ENCODE results near the gene SCAMP1. TPM values are rescaled to one million over a fixed set of nuclear protein-coding genes. Genes with fewer than 3 reads are reported as not detected.

The SCAMP1 gene
- total RNA-seq, 1 experiment from 2014 or later, result 26.4 TPM

DNA sequence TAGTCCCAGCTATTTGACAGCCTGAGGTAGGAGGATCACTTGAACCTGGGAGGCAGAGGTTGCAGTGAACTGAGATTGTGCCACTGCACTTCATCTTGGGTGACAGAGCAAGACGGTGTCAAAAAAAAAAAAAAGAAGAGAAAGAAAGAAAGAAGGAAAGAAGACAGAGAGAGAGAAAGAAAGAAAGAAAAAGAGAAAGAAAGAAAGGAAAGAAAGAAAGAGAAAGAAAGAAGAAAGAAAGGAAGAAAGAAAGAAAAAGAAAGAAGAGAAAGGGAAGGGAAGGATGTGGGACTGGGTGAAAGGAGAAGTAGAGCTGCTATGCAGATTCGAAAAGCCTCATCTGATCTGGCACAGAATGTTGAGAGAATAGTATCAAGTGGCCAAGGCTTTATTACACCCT lies 23.7 kb upstream of the SCAMP1 start:
- no peaks in the 10 kb centered on the region for H3K9me2 ChIP-seq (replicated peaks; ENCODE audit: low read length)
- H3K9ac ChIP-seq (ENCODE audit: low read length), result no peak overlapping the region
- no peak for ATAC-seq
- no peak overlapping the region for H3K4me2 ChIP-seq (ENCODE audit: low read length)
- no peak for DNase-seq
- no peaks in the 10 kb centered on the region; the same call in 1 of the 2 replicates for H3K36me3 ChIP-seq (ENCODE audit: low read depth, low read length)
- no TSS peak for BruUV-seq (replicated peaks)
- no peaks in the 10 kb centered on the region; the same call in 1 of the 2 replicates for H3K9me3 ChIP-seq (ENCODE audit: low read length)
- no peaks in the 10 kb centered on the region for H3K79me2 ChIP-seq (ENCODE audit: low read length)
- no peaks in the 10 kb centered on the region for H3K4me1 ChIP-seq (ENCODE audit: insufficient read depth, low read length)
- H4K20me1 ChIP-seq (ENCODE audit: low read length), result no peaks in the 10 kb centered on the region
- no peak overlapping the region for H2AFZ ChIP-seq (ENCODE audit: low read length)
- CTCF ChIA-PET, result no interaction called here
- intact Hi-C loops (cut with micrococcal nuclease), result no loop called here
- POLR2A ChIA-PET (ENCODE audit: unreplicated experiment), result no interaction called here
- no peak for TF ChIP-seq EZH2 (IDR thresholded peaks at IDR 0.05; ENCODE audit: low read length, unreplicated experiment)
- no peak for TF ChIP-seq EZH2phosphoT487 (IDR thresholded peaks at IDR 0.05; ENCODE audit: borderline replicate concordance, low read length)
- TF ChIP-seq, protein P1, sequence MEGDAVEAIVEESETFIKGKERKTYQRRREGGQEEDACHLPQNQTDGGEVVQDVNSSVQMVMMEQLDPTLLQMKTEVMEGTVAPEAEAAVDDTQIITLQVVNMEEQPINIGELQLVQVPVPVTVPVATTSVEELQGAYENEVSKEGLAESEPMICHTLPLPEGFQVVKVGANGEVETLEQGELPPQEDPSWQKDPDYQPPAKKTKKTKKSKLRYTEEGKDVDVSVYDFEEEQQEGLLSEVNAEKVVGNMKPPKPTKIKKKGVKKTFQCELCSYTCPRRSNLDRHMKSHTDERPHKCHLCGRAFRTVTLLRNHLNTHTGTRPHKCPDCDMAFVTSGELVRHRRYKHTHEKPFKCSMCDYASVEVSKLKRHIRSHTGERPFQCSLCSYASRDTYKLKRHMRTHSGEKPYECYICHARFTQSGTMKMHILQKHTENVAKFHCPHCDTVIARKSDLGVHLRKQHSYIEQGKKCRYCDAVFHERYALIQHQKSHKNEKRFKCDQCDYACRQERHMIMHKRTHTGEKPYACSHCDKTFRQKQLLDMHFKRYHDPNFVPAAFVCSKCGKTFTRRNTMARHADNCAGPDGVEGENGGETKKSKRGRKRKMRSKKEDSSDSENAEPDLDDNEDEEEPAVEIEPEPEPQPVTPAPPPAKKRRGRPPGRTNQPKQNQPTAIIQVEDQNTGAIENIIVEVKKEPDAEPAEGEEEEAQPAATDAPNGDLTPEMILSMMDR (conservative IDR thresholded peaks at IDR 0.05; ENCODE audit: low read depth, low read length), result no peak
- no peaks in the 10 kb centered on the region for H3F3A ChIP-seq (ENCODE audit: low read length, unreplicated experiment)
- no peak overlapping the region for H3K4me3 ChIP-seq (ENCODE audit: low read length)
- H3K27me3 ChIP-seq (ENCODE audit: low read length), result no peaks in the 10 kb centered on the region
- H3K27ac ChIP-seq (ENCODE audit: low read length), result no peak overlapping the region

DNA sequence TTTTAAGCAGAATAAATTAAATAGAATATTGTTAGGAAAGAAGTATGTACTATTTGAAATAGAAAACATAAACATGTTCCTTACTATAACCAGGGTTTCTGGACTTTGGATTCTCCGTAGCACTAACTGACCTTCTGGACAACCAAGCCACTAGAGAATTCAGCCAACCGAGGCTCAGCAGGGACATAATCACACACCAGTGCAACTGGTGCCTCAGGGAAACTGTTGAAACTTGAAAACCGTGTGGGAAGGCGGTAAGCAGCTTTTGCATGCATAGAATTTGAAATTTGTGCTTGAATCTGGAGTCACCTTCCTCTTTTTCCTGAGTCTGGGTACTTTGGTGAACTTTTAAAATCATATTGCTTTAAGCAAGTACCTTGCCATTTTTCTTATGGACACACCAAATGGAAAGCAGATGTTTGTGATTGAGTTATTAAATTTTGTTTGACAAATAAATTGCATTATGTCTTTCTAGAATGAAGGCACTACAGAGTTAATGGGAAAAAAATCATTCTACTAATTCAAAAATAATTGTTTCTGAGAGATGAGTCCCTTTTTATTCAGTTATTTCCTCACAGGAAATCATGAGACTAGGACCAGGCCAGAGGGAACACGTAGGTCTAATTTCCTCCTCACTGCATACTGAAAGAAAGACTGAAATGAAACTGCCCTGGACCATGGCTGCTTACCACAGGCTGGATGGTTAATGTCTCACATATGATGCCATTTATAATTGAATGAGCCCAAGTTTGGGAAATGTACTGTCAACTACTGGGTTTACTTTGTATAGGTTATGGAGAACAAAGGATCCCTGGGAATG lies 20.6 kb upstream of the SCAMP1 start:
- Histone ChIP-seq H2AFZ (ENCODE audit: low read length) (no peak overlapping the region), H3K79me2 (ENCODE audit: low read length) (no peaks in the 10 kb centered on the region), H3K36me3 (ENCODE audit: low read depth, low read length) (no peaks in the 10 kb centered on the region; the same call in 1 of the 2 replicates), H3K27ac (ENCODE audit: low read length) (no peak overlapping the region), H3F3A (ENCODE audit: low read length, unreplicated experiment) (no peaks in the 10 kb centered on the region), H3K9me3 (ENCODE audit: low read length) (no peaks in the 10 kb centered on the region; the same call in 1 of the 2 replicates), H3K9me2 (replicated peaks; ENCODE audit: low read length) (no peaks in the 10 kb centered on the region), H3K9ac (ENCODE audit: low read length) (no peak overlapping the region), H3K4me1 (ENCODE audit: insufficient read depth, low read length) (no peaks in the 10 kb centered on the region), H4K20me1 (ENCODE audit: low read length) (no peaks in the 10 kb centered on the region), H3K4me3 (ENCODE audit: low read length) (no peak overlapping the region), H3K27me3 (ENCODE audit: low read length) (no peaks in the 10 kb centered on the region), H3K4me2 (ENCODE audit: low read length) (no peak overlapping the region)
- intact Hi-C loops (cut with micrococcal nuclease), result no loop called here
- POLR2A ChIA-PET (ENCODE audit: unreplicated experiment), result no interaction called here
- TF ChIP-seq EZH2 (IDR thresholded peaks at IDR 0.05; ENCODE audit: low read length, unreplicated experiment) (no peak), EZH2phosphoT487 (IDR thresholded peaks at IDR 0.05; ENCODE audit: borderline replicate concordance, low read length) (no peak)
- TF ChIP-seq, protein P1 (conservative IDR thresholded peaks at IDR 0.05; ENCODE audit: low read depth, low read length), result no peak
- CTCF ChIA-PET, result no interaction called here
- no peak for DNase-seq
- BruUV-seq (replicated peaks), result no TSS peak
- no peak for ATAC-seq

DNA sequence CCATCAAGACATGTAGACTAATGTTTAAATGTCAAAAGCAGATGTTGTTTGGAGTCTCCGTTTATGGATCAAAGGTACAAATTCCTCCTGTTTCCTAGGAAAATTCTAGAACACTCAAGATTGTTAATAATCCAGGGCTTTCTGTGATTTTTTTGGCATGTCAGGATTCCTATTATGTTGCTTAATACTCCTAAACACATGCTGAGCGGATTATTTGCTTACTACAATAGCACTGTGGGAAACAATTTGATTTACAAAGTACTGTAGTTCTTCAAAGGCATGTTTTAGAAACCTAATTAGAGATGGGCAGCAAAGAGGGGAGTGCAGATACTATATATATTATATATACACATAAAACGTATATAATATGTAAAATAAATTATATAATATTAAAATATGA lies 19.0 kb upstream of the SCAMP1 start:
- POLR2A ChIA-PET (ENCODE audit: unreplicated experiment), result no interaction called here
- intact Hi-C loops (cut with micrococcal nuclease), result no loop called here
- H3K4me2 ChIP-seq (ENCODE audit: low read length), result no peak overlapping the region
- no peak overlapping the region for H3K4me3 ChIP-seq (ENCODE audit: low read length)
- no peak overlapping the region for H3K27ac ChIP-seq (ENCODE audit: low read length)
- no peaks in the 10 kb centered on the region; the same call in 1 of the 2 replicates for H3K36me3 ChIP-seq (ENCODE audit: low read depth, low read length)
- ATAC-seq, result no peak
- H2AFZ ChIP-seq (ENCODE audit: low read length), result no peak overlapping the region
- no peaks in the 10 kb centered on the region; the same call in 1 of the 2 replicates for H3K9me3 ChIP-seq (ENCODE audit: low read length)
- CTCF ChIA-PET, result no interaction called here
- DNase-seq, result no peak
- no peak overlapping the region for H3K9ac ChIP-seq (ENCODE audit: low read length)
- H3K4me1 ChIP-seq (ENCODE audit: insufficient read depth, low read length), result no peaks in the 10 kb centered on the region
- H3K9me2 ChIP-seq (replicated peaks; ENCODE audit: low read length), result no peaks in the 10 kb centered on the region
- TF ChIP-seq EZH2 (IDR thresholded peaks at IDR 0.05; ENCODE audit: low read length, unreplicated experiment) (no peak), EZH2phosphoT487 (IDR thresholded peaks at IDR 0.05; ENCODE audit: borderline replicate concordance, low read length) (no peak)
- TF ChIP-seq, protein P1 (conservative IDR thresholded peaks at IDR 0.05; ENCODE audit: low read depth, low read length), result no peak
- H3F3A ChIP-seq (ENCODE audit: low read length, unreplicated experiment), result no peaks in the 10 kb centered on the region
- H3K79me2 ChIP-seq (ENCODE audit: low read length), result no peaks in the 10 kb centered on the region
- no TSS peak for BruUV-seq (replicated peaks)
- no peaks in the 10 kb centered on the region for H4K20me1 ChIP-seq (ENCODE audit: low read length)
- H3K27me3 ChIP-seq (ENCODE audit: low read length), result no peaks in the 10 kb centered on the region

Data from PC-3 (cell line).